Measurements from ENCODE around the gene KCNS3. TPM values are rescaled to one million over a fixed set of nuclear protein-coding genes. Genes with fewer than 3 reads are reported as not detected.

KCNS3 gene
- total and polyA plus RNA-seq, 8 donors, result 7.6 to 150 (median 19.3) TPM

- intact Hi-C loops (cut with DNase I; ENCODE audit: low total_unique reads), result no loop called here
- H3K36me3 ChIP-seq, result no peaks in the 10 kb centered on the region
- TF ChIP-seq POLR2A (IDR thresholded peaks at IDR 0.05) (no peak), CTCF (IDR thresholded peaks at IDR 0.05) (no peak), EP300 (IDR thresholded peaks at IDR 0.05) (no peak), POLR2AphosphoS5 (IDR thresholded peaks at IDR 0.05) (no peak)
- WGBS, 5 donors, result 64 to 83% (median 74%) methylated on average over 4 of the region's 4 CpGs
- H3K27ac ChIP-seq, result no peak overlapping the region
- no peak for DNase-seq
- no peaks in the 10 kb centered on the region for H3K9me3 ChIP-seq
- no peak overlapping the region for H3K4me3 ChIP-seq
- H3K4me1 ChIP-seq, result no peaks in the 10 kb centered on the region
- H3K27me3 ChIP-seq, result no peaks in the 10 kb centered on the region
Measured at GRCh38 chr2:17958466-17959092, 80.1 kb downstream of the KCNS3 start.

- DNase-seq, result no peak
Measured at GRCh38 chr2:17959356-17959755, 80.9 kb downstream of the KCNS3 start.

GRCh38 chr2:17959833-17960232 lies 81.4 kb downstream of the KCNS3 start:
- intact Hi-C loops (cut with DNase I; ENCODE audit: low total_unique reads), result no loop called here
- WGBS, 5 donors, result 82 to 88% (median 84%) methylated on average over 5 of the region's 5 CpGs
- no peak overlapping the region for H3K4me3 ChIP-seq
- no peaks in the 10 kb centered on the region for H3K9me3 ChIP-seq
- H3K27me3 ChIP-seq, result no peaks in the 10 kb centered on the region
- H3K27ac ChIP-seq, result no peak overlapping the region
- H3K36me3 ChIP-seq, result no peaks in the 10 kb centered on the region
- TF ChIP-seq POLR2A (IDR thresholded peaks at IDR 0.05), result no peak
- no peak for TF ChIP-seq CTCF (IDR thresholded peaks at IDR 0.05)
- TF ChIP-seq EP300 (IDR thresholded peaks at IDR 0.05), result no peak
- no peak for TF ChIP-seq POLR2AphosphoS5 (IDR thresholded peaks at IDR 0.05)
- no peaks in the 10 kb centered on the region for H3K4me1 ChIP-seq
- no peak for DNase-seq

More at GRCh38 chr2:17959356-17959755, 80.9 kb downstream of the KCNS3 start:
- Histone ChIP-seq H3K36me3 (no peaks in the 10 kb centered on the region), H3K27me3 (no peaks in the 10 kb centered on the region), H3K4me1 (no peaks in the 10 kb centered on the region), H3K27ac (no peak overlapping the region), H3K4me3 (no peak overlapping the region), H3K9me3 (no peaks in the 10 kb centered on the region)
- intact Hi-C loops (cut with DNase I; ENCODE audit: low total_unique reads), result no loop called here
- WGBS, 5 donors, result 19 to 40% (median 34%) methylated on average over 3 of the region's 3 CpGs
- TF ChIP-seq CTCF (IDR thresholded peaks at IDR 0.05), result no peak
- no peak for TF ChIP-seq EP300 (IDR thresholded peaks at IDR 0.05)
- TF ChIP-seq POLR2A (IDR thresholded peaks at IDR 0.05), result no peak
- TF ChIP-seq POLR2AphosphoS5 (IDR thresholded peaks at IDR 0.05), result no peak

GRCh38 chr2:17960925-17961324 lies 82.5 kb downstream of the KCNS3 start:
- Histone ChIP-seq H3K27ac (no peak overlapping the region), H3K27me3 (no peaks in the 10 kb centered on the region), H3K4me1 (no peaks in the 10 kb centered on the region), H3K9me3 (no peaks in the 10 kb centered on the region), H3K36me3 (no peaks in the 10 kb centered on the region), H3K4me3 (no peak overlapping the region)
- no peak for TF ChIP-seq EP300 (IDR thresholded peaks at IDR 0.05)
- no peak for TF ChIP-seq POLR2A (IDR thresholded peaks at IDR 0.05)
- TF ChIP-seq CTCF (IDR thresholded peaks at IDR 0.05), result no peak
- TF ChIP-seq POLR2AphosphoS5 (IDR thresholded peaks at IDR 0.05), result no peak
- DNase-seq, result no peak
- intact Hi-C loops (cut with DNase I; ENCODE audit: low total_unique reads), result no loop called here
- 74 to 85% (median 81%) methylated on average over 6 of the region's 6 CpGs for WGBS, 5 donors
